SJCRH30 (cell line): Measurements from ENCODE around the gene ADAMTSL3. TPM values are rescaled to one million over a fixed set of nuclear protein-coding genes. Genes with fewer than 3 reads are reported as not detected.

Experiments used
- DNase-seq, 2 experiments: peaks; one replicate each; pipeline ENCODE4 v3.0.0-alpha.2; 2015 to 2020
- H3K27ac ChIP-seq: fragments of 250-450 bp; sonication (Bioruptor Pico); 2 replicates; pipeline ENCODE4 v1.5.1; 2020; ENCODE audit warnings: mild to moderate bottlenecking, moderate library complexity
- H3K27me3 ChIP-seq: fragments of 250-450 bp; sonication (Bioruptor Pico); 2 replicates; pipeline ENCODE4 v1.5.1; 2020; ENCODE audit warnings: mild to moderate bottlenecking, moderate library complexity
- H3K36me3 ChIP-seq: fragments of 250-450 bp; sonication (Bioruptor Pico); 2 replicates; pipeline ENCODE4 v1.5.1; 2020; ENCODE audit warnings: mild to moderate bottlenecking, moderate library complexity
- H3K4me1 ChIP-seq: fragments of 250-450 bp; sonication (Bioruptor Pico); 2 replicates; pipeline ENCODE4 v1.5.1; 2020; ENCODE audit warnings: mild to moderate bottlenecking, moderate library complexity
- H3K4me3 ChIP-seq: fragments of 250-450 bp; sonication (Bioruptor Pico); 2 replicates; pipeline ENCODE4 v1.5.1; 2020; ENCODE audit warnings: mild to moderate bottlenecking, moderate library complexity
- H3K9me3 ChIP-seq: fragments of 250-450 bp; sonication (Bioruptor Pico); replicated peaks from 2 replicates; pipeline ENCODE4 v1.5.1; 2020; ENCODE audit warnings: mild to moderate bottlenecking, moderate library complexity
- total RNA-seq: library from RNA; depleted of rRNA; stranded (reverse); fragments of >200 nt; shearing (Covaris generic); gene quantifications from 2 replicates; pipeline ENCODE4 v1.2.3, GENCODE V29; 2014

ADAMTSL3 gene
- total RNA-seq, 1 experiment from 2014 or later, result 0.22 TPM

- Histone ChIP-seq H3K27me3 (no peaks in the 10 kb centered on the region), H3K36me3 (no peaks in the 10 kb centered on the region), H3K9me3 (no peaks in the 10 kb centered on the region), H3K27ac (peak overlapping the region; percentile 82), H3K4me1 (peaks cover 33% of the 10 kb centered on the region), H3K4me3 (no peak overlapping the region)
- DNase-seq, result peak in 1 of 2 experiments; percentile 34
Measured at GRCh38 chr15:83919319-83919830, 265.5 kb downstream of the ADAMTSL3 start.

GRCh38 chr15:83919978-83920510, 266.1 kb downstream of the ADAMTSL3 start:
- Histone ChIP-seq H3K4me3 (no peak overlapping the region), H3K27me3 (no peaks in the 10 kb centered on the region), H3K4me1 (peaks cover 26% of the 10 kb centered on the region), H3K27ac (peak overlapping the region; percentile 82), H3K9me3 (no peaks in the 10 kb centered on the region), H3K36me3 (no peaks in the 10 kb centered on the region)
- DNase-seq, result peak; percentile 77 to 91

- DNase-seq, result no peak
- H3K9me3 ChIP-seq, result no peaks in the 10 kb centered on the region
- H3K4me3 ChIP-seq, result no peak overlapping the region
- no peak overlapping the region for H3K27ac ChIP-seq
- H3K27me3 ChIP-seq, result no peaks in the 10 kb centered on the region
- no peaks in the 10 kb centered on the region for H3K36me3 ChIP-seq
- H3K4me1 ChIP-seq, result peaks cover 25% of the 10 kb centered on the region
Measured at GRCh38 chr15:83922649-83923294, 268.8 kb downstream of the ADAMTSL3 start.

- H3K9me3 ChIP-seq, result no peaks in the 10 kb centered on the region
- DNase-seq, result no peak
- H3K27me3 ChIP-seq, result no peaks in the 10 kb centered on the region
- no peak overlapping the region for H3K27ac ChIP-seq
- no peaks in the 10 kb centered on the region for H3K36me3 ChIP-seq
- H3K4me1 ChIP-seq, result peaks cover 5% of the 10 kb centered on the region
- no peak overlapping the region for H3K4me3 ChIP-seq
Measured at GRCh38 chr15:83926116-83926515, 272.2 kb downstream of the ADAMTSL3 start.

GRCh38 chr15:83927704-83928391, 273.9 kb downstream of the ADAMTSL3 start:
- Histone ChIP-seq H3K4me1 (peaks cover 5% of the 10 kb centered on the region; the same call in 1 of the 2 replicates), H3K27me3 (no peaks in the 10 kb centered on the region), H3K9me3 (no peaks in the 10 kb centered on the region), H3K36me3 (no peaks in the 10 kb centered on the region), H3K4me3 (no peak overlapping the region), H3K27ac (no peak overlapping the region)
- no peak for DNase-seq

GRCh38 chr15:83928392-83928734, 274.4 kb downstream of the ADAMTSL3 start:
- Histone ChIP-seq H3K4me3 (no peak overlapping the region), H3K9me3 (no peaks in the 10 kb centered on the region), H3K27ac (no peak overlapping the region), H3K36me3 (no peaks in the 10 kb centered on the region), H3K4me1 (peaks cover 5% of the 10 kb centered on the region; the same call in 1 of the 2 replicates), H3K27me3 (no peaks in the 10 kb centered on the region)
- no peak for DNase-seq

GRCh38 chr15:83928878-83929418, 275.0 kb downstream of the ADAMTSL3 start:
- H3K4me3 ChIP-seq, result no peak overlapping the region
- peaks cover 5% of the 10 kb centered on the region; the same call in 1 of the 2 replicates for H3K4me1 ChIP-seq
- no peak for DNase-seq
- no peak overlapping the region for H3K27ac ChIP-seq
- no peaks in the 10 kb centered on the region for H3K9me3 ChIP-seq
- no peaks in the 10 kb centered on the region for H3K27me3 ChIP-seq
- H3K36me3 ChIP-seq, result no peaks in the 10 kb centered on the region

- no peaks in the 10 kb centered on the region for H3K36me3 ChIP-seq
- H3K27ac ChIP-seq, result no peak overlapping the region
- DNase-seq, result no peak
- H3K27me3 ChIP-seq, result no peaks in the 10 kb centered on the region
- H3K9me3 ChIP-seq, result no peaks in the 10 kb centered on the region
- peaks cover 5% of the 10 kb centered on the region; the same call in 1 of the 2 replicates for H3K4me1 ChIP-seq
- no peak overlapping the region for H3K4me3 ChIP-seq
Measured at GRCh38 chr15:83929619-83930018, 275.7 kb downstream of the ADAMTSL3 start.

GRCh38 chr15:83930392-83931212, 276.7 kb downstream of the ADAMTSL3 start:
- Histone ChIP-seq H3K4me1 (peaks cover 5% of the 10 kb centered on the region; the same call in 1 of the 2 replicates), H3K4me3 (no peak overlapping the region), H3K27me3 (no peaks in the 10 kb centered on the region), H3K36me3 (no peaks in the 10 kb centered on the region), H3K9me3 (no peaks in the 10 kb centered on the region), H3K27ac (no peak overlapping the region)
- no peak for DNase-seq

GRCh38 chr15:83935774-83936173, 281.9 kb downstream of the ADAMTSL3 start:
- 0 out of 2 replicates have a peak, but pooled peaks cover 1% of the 10 kb centered on the region for H3K36me3 ChIP-seq
- DNase-seq, result no peak

GRCh38 chr15:83940136-83940535, 286.2 kb downstream of the ADAMTSL3 start:
- Histone ChIP-seq H3K36me3 (0 out of 2 replicates have a peak, but pooled peaks cover 2% of the 10 kb centered on the region), H3K27me3 (no peaks in the 10 kb centered on the region; the same call in 1 of the 2 replicates), H3K9me3 (no peaks in the 10 kb centered on the region), H3K4me3 (no peak overlapping the region), H3K27ac (no peak overlapping the region), H3K4me1 (no peaks in the 10 kb centered on the region)
- DNase-seq, result no peak

More at GRCh38 chr15:83935774-83936173, 281.9 kb downstream of the ADAMTSL3 start:
- H3K9me3 ChIP-seq, result no peaks in the 10 kb centered on the region
- no peak overlapping the region for H3K27ac ChIP-seq
- H3K27me3 ChIP-seq, result no peaks in the 10 kb centered on the region
- H3K4me1 ChIP-seq, result no peaks in the 10 kb centered on the region
- no peak overlapping the region for H3K4me3 ChIP-seq

GRCh38 chr15:83943043-83943442, 289.1 kb downstream of the ADAMTSL3 start:
- Histone ChIP-seq H3K36me3 (0 out of 2 replicates have a peak, but pooled peaks cover 2% of the 10 kb centered on the region), H3K27ac (no peak overlapping the region), H3K9me3 (no peaks in the 10 kb centered on the region), H3K27me3 (no peaks in the 10 kb centered on the region; the same call in 1 of the 2 replicates), H3K4me1 (no peaks in the 10 kb centered on the region), H3K4me3 (no peak overlapping the region)
- no peak for DNase-seq

GRCh38 chr15:83943849-83944404, 290.0 kb downstream of the ADAMTSL3 start:
- Histone ChIP-seq H3K27ac (no peak overlapping the region), H3K27me3 (no peaks in the 10 kb centered on the region; the same call in 1 of the 2 replicates), H3K4me3 (no peak overlapping the region), H3K36me3 (0 out of 2 replicates have a peak, but pooled peaks cover 2% of the 10 kb centered on the region), H3K9me3 (no peaks in the 10 kb centered on the region), H3K4me1 (no peaks in the 10 kb centered on the region)
- DNase-seq, result no peak

- DNase-seq, result peak in 1 of 2 experiments; percentile 27
- Histone ChIP-seq H3K4me3 (no peak overlapping the region), H3K4me1 (no peaks in the 10 kb centered on the region), H3K27me3 (no peaks in the 10 kb centered on the region; the same call in 1 of the 2 replicates), H3K27ac (no peak overlapping the region), H3K36me3 (no peaks in the 10 kb centered on the region), H3K9me3 (no peaks in the 10 kb centered on the region)
Measured at GRCh38 chr15:83947156-83947555, 293.2 kb downstream of the ADAMTSL3 start.
